Stromal cell of bone marrow (primary cell): ENCODE measurements around the gene CKAP4.
A peak's percentile ranks its signal among the peaks of the same experiment; 100 is the strongest.

Experiments
- DNase-seq: peaks from one replicate; pipeline ENCODE4 v3.0.0-alpha.2; 2012; ENCODE audit warnings: low read depth

Gene CKAP4

DNA sequence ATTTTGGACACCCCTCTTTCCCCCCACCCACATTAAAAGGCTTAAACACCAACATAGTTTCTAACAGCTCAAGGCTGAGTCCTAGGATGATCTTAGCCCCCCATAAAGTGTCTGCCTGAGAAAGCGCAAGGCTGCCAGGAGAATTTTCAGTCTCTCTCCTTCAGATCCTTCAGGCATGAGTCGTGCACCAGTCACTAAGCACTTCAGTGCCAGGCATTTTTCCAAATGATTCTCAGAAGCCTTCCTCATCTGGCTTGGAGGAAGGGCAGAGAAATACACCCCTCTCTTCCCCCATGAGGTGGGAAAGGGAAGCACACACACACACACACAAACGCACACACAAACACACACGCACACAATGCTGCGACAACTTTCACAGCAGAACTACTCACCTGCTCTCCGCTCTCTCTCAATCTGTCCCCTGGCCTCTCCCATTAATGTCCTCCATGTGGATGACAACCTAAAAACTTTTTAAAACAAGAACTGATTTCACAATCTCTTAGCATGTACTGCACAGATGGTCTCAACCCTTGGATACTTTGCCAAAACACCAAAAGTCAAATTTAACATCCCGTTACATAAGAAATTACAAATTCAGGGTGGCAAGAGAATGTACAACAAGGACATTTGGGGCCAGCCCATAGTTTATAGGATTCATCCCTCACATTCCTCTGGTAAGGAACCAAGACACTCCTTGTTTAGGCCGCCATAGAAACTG lies 49.8 kb downstream of the CKAP4 start:
- DNase-seq, result no peak

DNA sequence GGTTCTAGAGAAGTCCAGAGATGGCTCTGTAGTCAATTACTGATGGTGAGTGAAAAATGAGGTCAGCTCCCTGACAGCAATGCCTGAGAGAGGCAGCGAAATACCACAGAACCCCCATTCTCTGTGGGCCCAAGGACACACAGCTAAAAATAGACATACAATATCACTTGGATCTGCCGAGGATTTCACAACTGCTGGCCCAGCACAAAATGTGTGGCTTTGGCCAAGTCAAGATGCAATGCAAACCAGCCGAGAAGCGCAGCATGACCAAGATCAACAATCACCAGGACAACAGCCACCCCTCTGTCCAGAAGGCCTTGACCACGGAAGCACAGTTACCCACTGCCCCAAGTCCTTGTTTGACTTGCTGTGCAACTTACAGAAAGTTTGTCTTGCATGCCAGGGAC lies 52.2 kb downstream of the CKAP4 start:
- DNase-seq, result peak; percentile 86

GRCh38 chr12:106194351-106194750 lies 53.5 kb downstream of the CKAP4 start:
- no peak for DNase-seq

DNA sequence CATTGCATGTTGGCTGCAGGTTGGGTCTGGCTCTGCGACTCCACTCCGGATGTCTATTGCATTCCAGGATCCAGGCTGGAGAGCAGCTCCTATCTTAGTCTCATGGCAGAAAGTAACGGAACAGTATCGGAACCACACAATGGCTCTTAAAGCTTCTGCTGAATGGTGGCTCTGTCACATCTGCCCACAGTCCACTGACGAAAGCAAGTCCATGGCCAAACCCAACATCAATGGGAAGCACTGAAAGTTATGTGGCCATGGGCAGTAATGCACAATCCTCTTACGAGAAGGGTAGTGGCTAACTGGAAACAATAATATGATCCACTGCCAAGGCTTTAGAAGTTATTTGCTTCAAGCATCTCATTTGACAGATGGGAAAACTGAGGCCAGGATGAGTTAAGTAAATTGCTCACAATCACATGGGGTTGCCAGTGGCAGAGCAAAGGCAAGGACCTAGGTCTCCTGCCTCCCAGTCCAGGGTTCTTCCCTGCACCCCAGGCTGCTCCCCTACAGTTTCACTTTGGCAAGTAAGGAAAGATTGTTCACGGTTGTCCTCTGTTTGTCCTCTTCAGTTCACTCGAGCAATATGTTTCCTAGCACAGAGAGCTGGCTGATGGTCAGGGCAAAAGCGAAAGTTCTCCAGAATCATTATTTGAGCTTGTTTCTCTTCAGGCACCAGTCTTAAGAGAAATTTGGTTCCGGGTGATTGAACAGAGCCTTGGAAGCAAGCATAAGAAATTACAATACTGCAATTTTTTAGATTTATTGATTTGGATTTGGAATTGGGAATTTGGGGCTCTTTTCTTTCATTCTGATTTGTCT lies 54.2 kb downstream of the CKAP4 start:
- DNase-seq, result no peak

GRCh38 chr12:106192659-106193393 lies 55.0 kb downstream of the CKAP4 start:
- no peak for DNase-seq

DNA sequence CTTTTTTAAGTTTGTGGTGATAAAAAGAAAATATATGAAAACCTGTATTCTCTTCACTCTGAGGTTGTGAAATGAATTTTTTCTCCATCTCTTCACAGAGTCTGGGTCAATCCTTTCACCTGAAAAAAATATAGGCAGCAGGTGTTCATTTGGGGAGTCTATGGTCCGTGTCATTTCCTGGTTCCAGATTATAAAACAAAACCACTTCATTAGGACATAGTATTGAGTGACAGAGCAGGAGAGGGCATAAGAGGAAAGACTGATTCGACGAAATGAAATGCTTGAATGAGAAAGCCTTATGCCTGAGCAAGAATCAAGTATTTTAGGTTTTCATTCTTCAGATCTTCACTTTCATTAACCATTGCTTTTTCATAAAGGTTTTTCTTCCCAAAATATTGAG lies 57.2 kb downstream of the CKAP4 start:
- no peak for DNase-seq

GRCh38 chr12:106189341-106189740 lies 58.5 kb downstream of the CKAP4 start:
- no peak for DNase-seq

DNA sequence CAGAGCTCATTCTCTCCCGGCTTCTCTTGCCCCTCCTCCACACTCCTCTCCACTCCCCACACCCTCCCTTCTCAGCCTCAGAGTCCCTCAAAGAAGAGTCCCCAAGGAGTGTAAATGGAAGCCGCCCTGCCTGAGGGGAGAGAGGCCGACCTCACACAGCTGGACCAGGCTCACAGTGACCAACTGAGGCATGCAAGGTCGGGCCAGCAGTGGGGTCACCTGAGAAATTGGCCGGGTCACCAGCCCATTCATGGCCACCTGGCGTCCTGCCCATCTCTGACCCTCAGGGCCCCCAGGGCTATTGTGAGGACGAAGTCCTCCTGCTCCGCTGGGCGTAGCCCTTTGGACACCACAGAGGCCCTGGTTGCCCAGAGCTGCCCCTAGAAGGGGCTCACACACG lies 59.6 kb downstream of the CKAP4 start:
- DNase-seq, result no peak
